Measurements from ENCODE around the gene SPG11. TPM values are rescaled to one million over a fixed set of nuclear protein-coding genes. Genes with fewer than 3 reads are reported as not detected.

The SPG11 gene
- polyA plus RNA-seq, 4 donors, result 33.5 to 63.8 (median 34.7) TPM

- 58 to 84% (median 82%) methylated on average over 2 of the region's 2 CpGs for WGBS, 3 donors
- Histone ChIP-seq H3K27me3 (ENCODE audit: control insufficient read depth in 3 of 3, insufficient read depth in 3 of 3, low read length in 3 of 3) (no peaks in the 10 kb centered on the region), H3K36me3 (ENCODE audit: control insufficient read depth in 3 of 3, insufficient read depth in 2 of 3, low read depth in 1 of 3, low read length in 3 of 3) (no peaks in the 10 kb centered on the region), H3K9me3 (ENCODE audit: control insufficient read depth in 2 of 2, insufficient read depth in 1 of 2, low read depth in 1 of 2, low read length in 1 of 2) (no peaks in the 10 kb centered on the region), H3K4me3 (ENCODE audit: low read depth in 1 of 3, low read length in 3 of 3) (no peak overlapping the region), H3K27ac (ENCODE audit: low read depth in 1 of 3, low read length in 2 of 3) (no peak overlapping the region), H3K4me1 (ENCODE audit: control insufficient read depth in 3 of 3, insufficient read depth in 2 of 3, low read depth in 1 of 3, low read length in 2 of 3) (peaks cover 0 to under 1% (median 0%) of the 10 kb centered on the region in 3 donors)
- DNase-seq, result no peak
- FAIRE-seq, result no peak
Measured at GRCh38 chr15:44668921-44669320, 5.5 kb upstream of the SPG11 start.

DNA sequence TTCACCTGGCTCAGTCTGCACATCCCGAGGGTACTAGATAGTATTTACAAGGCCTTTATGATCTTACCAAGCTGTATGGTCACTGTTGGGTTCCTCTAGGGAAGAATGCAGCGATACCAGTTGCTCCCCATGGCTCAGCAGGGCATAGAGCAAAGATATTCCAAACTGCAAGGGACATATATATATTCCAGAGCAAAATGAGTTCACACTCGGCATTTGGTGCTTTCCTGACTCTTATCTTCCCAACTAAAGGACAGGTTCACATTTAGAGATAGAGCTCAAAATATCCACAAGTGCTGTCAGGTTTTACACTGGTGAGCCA lies 3.5 kb upstream of the SPG11 start:
- FAIRE-seq, result no peak
- no peaks in the 10 kb centered on the region for H3K9me3 ChIP-seq (ENCODE audit: control insufficient read depth in 2 of 2, insufficient read depth in 1 of 2, low read depth in 1 of 2, low read length in 1 of 2)
- no peaks in the 10 kb centered on the region for H3K36me3 ChIP-seq (ENCODE audit: control insufficient read depth in 3 of 3, insufficient read depth in 2 of 3, low read depth in 1 of 3, low read length in 3 of 3)
- peaks cover 0 to 3% (median 2%) of the 10 kb centered on the region in 3 donors for H3K4me1 ChIP-seq (ENCODE audit: control insufficient read depth in 3 of 3, insufficient read depth in 2 of 3, low read depth in 1 of 3, low read length in 2 of 3)
- H3K27ac ChIP-seq (ENCODE audit: low read depth in 1 of 3, low read length in 2 of 3), result peak overlapping the region in 2 of 3 donors; percentile 24 to 74
- DNase-seq, result no peak
- H3K27me3 ChIP-seq (ENCODE audit: control insufficient read depth in 3 of 3, insufficient read depth in 3 of 3, low read length in 3 of 3), result no peaks in the 10 kb centered on the region
- WGBS, 3 donors, result 44 to 53% (median 47%) methylated on average over 3 of the region's 3 CpGs
- H3K4me3 ChIP-seq (ENCODE audit: low read depth in 1 of 3, low read length in 3 of 3), result no peak overlapping the region

DNA sequence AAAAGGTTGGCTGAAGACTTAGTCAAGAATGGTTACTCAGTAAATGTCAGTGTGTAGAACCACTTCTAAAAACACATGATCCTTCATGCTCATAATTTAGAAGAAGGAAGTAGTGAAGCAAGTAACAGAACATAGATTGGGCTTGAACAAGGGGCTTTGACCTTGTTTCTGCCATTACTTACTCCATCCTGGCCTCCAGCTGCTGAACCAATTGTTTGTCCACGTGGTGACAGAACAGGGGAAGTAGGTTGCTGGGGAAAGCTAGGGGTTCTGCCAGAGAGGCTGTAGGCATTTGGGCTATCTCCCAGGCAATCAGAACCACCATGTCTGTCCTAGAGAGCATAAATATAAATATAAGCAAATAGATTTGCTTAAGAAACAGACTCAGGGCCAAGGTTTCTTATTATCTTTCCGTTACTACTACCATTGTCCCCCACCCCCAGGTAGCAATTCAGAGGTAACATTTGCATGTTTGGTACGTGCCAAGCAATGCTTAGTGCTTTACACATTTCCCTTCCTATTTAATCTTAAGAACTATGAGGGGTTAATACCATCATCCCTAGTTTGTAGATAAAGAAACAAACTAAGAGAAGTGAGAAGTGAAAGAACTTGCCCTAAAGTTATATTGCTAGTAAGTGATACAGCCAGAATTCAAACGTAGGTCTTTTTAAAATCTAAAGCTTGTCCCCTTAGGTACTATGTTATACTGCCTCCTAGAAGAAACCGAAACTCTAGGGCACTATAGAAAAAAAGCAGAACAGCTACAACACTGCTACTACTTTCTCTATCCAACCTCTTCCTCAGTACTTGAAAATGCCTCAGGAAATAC lies 3.0 kb upstream of the SPG11 start:
- H3K27ac ChIP-seq (ENCODE audit: low read depth in 1 of 3, low read length in 2 of 3), result peak overlapping the region in 2 of 3 donors; percentile 42 to 80
- H3K27me3 ChIP-seq (ENCODE audit: control insufficient read depth in 3 of 3, insufficient read depth in 3 of 3, low read length in 3 of 3), result no peaks in the 10 kb centered on the region
- peaks cover 0 to 3% (median 2%) of the 10 kb centered on the region in 3 donors for H3K4me1 ChIP-seq (ENCODE audit: control insufficient read depth in 3 of 3, insufficient read depth in 2 of 3, low read depth in 1 of 3, low read length in 2 of 3)
- DNase-seq, result no peak
- no peak overlapping the region for H3K4me3 ChIP-seq (ENCODE audit: low read depth in 1 of 3, low read length in 3 of 3)
- no peaks in the 10 kb centered on the region for H3K9me3 ChIP-seq (ENCODE audit: control insufficient read depth in 2 of 2, insufficient read depth in 1 of 2, low read depth in 1 of 2, low read length in 1 of 2)
- no peaks in the 10 kb centered on the region for H3K36me3 ChIP-seq (ENCODE audit: control insufficient read depth in 3 of 3, insufficient read depth in 2 of 3, low read depth in 1 of 3, low read length in 3 of 3)
- FAIRE-seq, result no peak
- WGBS, 3 donors, result 46 to 56% (median 50%) methylated on average over 5 of the region's 5 CpGs

DNA sequence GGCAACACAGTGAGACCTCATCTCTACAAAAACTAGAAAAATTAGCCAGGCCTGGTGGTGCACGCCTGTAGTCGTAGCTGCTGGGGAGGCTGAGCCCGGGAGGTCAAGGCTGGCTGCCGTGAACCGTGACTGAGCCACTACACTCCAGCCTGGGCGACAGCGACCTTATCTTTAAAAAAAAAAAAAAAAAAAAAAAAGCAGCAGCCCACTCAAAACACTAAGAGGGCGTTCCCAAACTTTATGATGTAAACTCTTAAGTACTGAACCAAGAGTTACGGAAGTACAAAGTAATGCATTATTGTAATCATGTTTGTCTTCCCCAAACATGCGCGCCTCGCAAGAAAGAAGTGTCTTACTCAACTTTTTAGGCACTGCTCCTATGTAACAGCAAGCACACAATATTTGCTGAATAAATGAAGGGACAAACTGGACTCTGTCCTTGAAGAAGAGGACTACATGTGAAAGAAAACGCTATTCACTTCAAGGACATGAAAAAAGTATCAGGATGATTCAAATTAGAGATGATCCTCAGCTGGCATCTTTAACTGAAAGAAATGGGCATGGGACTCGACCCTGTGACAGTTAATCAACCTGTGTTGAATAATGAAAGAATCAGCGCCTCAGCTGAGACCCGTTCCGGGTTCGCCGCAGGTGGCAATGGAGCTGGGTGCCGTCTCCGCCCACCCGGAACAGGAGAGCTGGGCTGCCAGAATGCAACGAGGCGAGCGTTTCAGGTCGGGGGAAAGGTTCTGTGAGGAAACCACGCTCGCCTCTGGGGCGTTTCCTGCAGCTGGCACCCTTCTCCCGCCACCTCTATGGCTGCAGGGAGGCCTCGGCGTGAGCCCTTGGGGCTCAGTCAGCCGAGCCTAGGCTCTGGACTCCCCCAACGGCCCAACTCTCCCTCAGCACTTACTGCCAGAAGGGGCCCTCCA lies 718 bp downstream of the SPG11 start:
- H3K4me1 ChIP-seq (ENCODE audit: control insufficient read depth in 3 of 3, insufficient read depth in 2 of 3, low read depth in 1 of 3, low read length in 2 of 3), result peaks cover 0 to 3% (median 2%) of the 10 kb centered on the region in 3 donors
- no peaks in the 10 kb centered on the region for H3K27me3 ChIP-seq (ENCODE audit: control insufficient read depth in 3 of 3, insufficient read depth in 3 of 3, low read length in 3 of 3)
- FAIRE-seq (no peak), DNase-seq (peak; percentile 78 to 85)
- peak overlapping the region; percentile 98 to 99 (median 98) for H3K27ac ChIP-seq (ENCODE audit: low read depth in 1 of 3, low read length in 2 of 3)
- 2 to 7% (median 3%) methylated on average over 34 of the region's 34 CpGs for WGBS, 3 donors
- H3K36me3 ChIP-seq (ENCODE audit: control insufficient read depth in 3 of 3, insufficient read depth in 2 of 3, low read depth in 1 of 3, low read length in 3 of 3), result peaks cover 0 to 7% (median 5%) of the 10 kb centered on the region in 3 donors
- H3K4me3 ChIP-seq (ENCODE audit: low read depth in 1 of 3, low read length in 3 of 3), result peak overlapping the region; percentile 86 to 97 (median 88)
- no peaks in the 10 kb centered on the region for H3K9me3 ChIP-seq (ENCODE audit: control insufficient read depth in 2 of 2, insufficient read depth in 1 of 2, low read depth in 1 of 2, low read length in 1 of 2)

DNA sequence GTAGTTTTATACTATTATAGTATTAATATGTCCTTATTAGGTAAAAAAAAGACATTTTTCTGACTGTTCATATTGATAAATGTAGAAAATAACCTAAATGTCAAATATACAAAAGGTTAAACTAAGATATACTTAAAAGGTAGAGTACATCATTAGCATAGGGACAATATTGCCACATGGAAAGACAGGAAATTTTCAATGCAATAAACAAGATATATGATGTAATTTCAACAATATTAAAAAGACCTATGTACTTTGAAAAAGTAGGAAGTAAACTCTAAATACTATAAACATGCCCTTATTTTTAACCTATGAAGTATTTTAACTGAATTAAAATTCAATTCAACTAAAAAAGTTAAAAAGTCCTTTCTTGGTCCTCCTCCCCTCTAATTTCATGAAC lies 1.9 kb downstream of the SPG11 start:
- peaks cover 0 to 3% (median 2%) of the 10 kb centered on the region in 3 donors for H3K4me1 ChIP-seq (ENCODE audit: control insufficient read depth in 3 of 3, insufficient read depth in 2 of 3, low read depth in 1 of 3, low read length in 2 of 3)
- no peaks in the 10 kb centered on the region for H3K9me3 ChIP-seq (ENCODE audit: control insufficient read depth in 2 of 2, insufficient read depth in 1 of 2, low read depth in 1 of 2, low read length in 1 of 2)
- no peaks in the 10 kb centered on the region for H3K27me3 ChIP-seq (ENCODE audit: control insufficient read depth in 3 of 3, insufficient read depth in 3 of 3, low read length in 3 of 3)
- no peak for DNase-seq
- H3K36me3 ChIP-seq (ENCODE audit: control insufficient read depth in 3 of 3, insufficient read depth in 2 of 3, low read depth in 1 of 3, low read length in 3 of 3), result peaks cover 2 to 9% (median 9%) of the 10 kb centered on the region in 3 donors
- no peak overlapping the region for H3K4me3 ChIP-seq (ENCODE audit: low read depth in 1 of 3, low read length in 3 of 3)
- H3K27ac ChIP-seq (ENCODE audit: low read depth in 1 of 3, low read length in 2 of 3), result no peak overlapping the region
- FAIRE-seq, result no peak

DNA sequence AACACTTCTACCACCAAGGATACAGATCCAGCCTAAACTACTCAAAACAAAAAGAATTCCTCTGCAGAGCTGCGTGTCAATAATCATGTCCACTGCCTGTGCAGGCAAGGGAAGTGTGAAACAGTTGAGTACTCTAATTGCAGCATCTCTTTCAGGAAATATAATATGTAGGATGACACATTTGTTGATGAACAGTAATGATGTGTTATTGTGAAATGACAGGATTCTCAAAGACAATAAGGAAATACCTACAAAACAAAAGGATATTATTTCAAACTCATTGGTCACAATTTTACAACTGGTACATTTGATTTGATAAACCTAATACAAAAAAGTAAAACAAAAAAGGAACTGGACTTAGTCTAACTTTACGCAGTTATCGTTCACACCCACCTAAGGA lies 4.4 kb downstream of the SPG11 start:
- H3K4me3 ChIP-seq (ENCODE audit: low read depth in 1 of 3, low read length in 3 of 3), result no peak overlapping the region
- no peaks in the 10 kb centered on the region for H3K27me3 ChIP-seq (ENCODE audit: control insufficient read depth in 3 of 3, insufficient read depth in 3 of 3, low read length in 3 of 3)
- DNase-seq, result no peak
- no peak for FAIRE-seq
- H3K4me1 ChIP-seq (ENCODE audit: control insufficient read depth in 3 of 3, insufficient read depth in 2 of 3, low read depth in 1 of 3, low read length in 2 of 3), result peaks cover 0 to 3% (median 2%) of the 10 kb centered on the region in 3 donors
- H3K36me3 ChIP-seq (ENCODE audit: control insufficient read depth in 3 of 3, insufficient read depth in 2 of 3, low read depth in 1 of 3, low read length in 3 of 3), result peaks cover 2 to 18% (median 16%) of the 10 kb centered on the region in 3 donors
- no peaks in the 10 kb centered on the region for H3K9me3 ChIP-seq (ENCODE audit: control insufficient read depth in 2 of 2, insufficient read depth in 1 of 2, low read depth in 1 of 2, low read length in 1 of 2)
- 96 to 99% (median 96%) methylated on average over 3 of the region's 3 CpGs for WGBS, 3 donors
- H3K27ac ChIP-seq (ENCODE audit: low read depth in 1 of 3, low read length in 2 of 3), result no peak overlapping the region

DNA sequence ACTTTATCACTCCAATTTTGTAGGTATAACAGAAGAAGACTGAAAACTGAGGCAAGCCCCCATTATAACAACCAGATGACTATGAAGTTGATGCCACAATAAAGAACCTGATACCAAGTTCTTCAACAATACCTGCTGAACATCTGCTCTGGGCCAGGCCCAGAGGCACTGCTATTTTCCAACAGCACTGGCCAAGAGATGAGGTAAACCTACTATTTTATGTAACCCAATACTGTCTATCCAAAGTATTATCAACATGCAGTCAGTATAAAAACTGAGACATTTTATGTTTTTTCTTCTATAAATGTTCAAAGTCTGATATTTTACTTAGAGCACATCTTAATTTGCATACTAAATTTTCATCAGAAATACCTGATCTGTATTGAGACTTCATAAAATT lies 6.1 kb downstream of the SPG11 start:
- Histone ChIP-seq H3K4me1 (ENCODE audit: control insufficient read depth in 3 of 3, insufficient read depth in 2 of 3, low read depth in 1 of 3, low read length in 2 of 3) (peaks cover 0 to 2% (median 0%) of the 10 kb centered on the region in 3 donors), H3K36me3 (ENCODE audit: control insufficient read depth in 3 of 3, insufficient read depth in 2 of 3, low read depth in 1 of 3, low read length in 3 of 3) (peaks cover 2 to 24% (median 23%) of the 10 kb centered on the region in 3 donors), H3K27ac (ENCODE audit: low read depth in 1 of 3, low read length in 2 of 3) (no peak overlapping the region), H3K27me3 (ENCODE audit: control insufficient read depth in 3 of 3, insufficient read depth in 3 of 3, low read length in 3 of 3) (no peaks in the 10 kb centered on the region), H3K9me3 (ENCODE audit: control insufficient read depth in 2 of 2, insufficient read depth in 1 of 2, low read depth in 1 of 2, low read length in 1 of 2) (no peaks in the 10 kb centered on the region), H3K4me3 (ENCODE audit: low read depth in 1 of 3, low read length in 3 of 3) (no peak overlapping the region)
- FAIRE-seq (no peak), DNase-seq (no peak)

GRCh38 chr15:44656913-44657312 lies 6.5 kb downstream of the SPG11 start:
- no peak for DNase-seq
- H3K36me3 ChIP-seq (ENCODE audit: control insufficient read depth in 3 of 3, insufficient read depth in 2 of 3, low read depth in 1 of 3, low read length in 3 of 3), result peaks cover 4 to 24% (median 23%) of the 10 kb centered on the region in 3 donors
- no peaks in the 10 kb centered on the region for H3K4me1 ChIP-seq (ENCODE audit: control insufficient read depth in 3 of 3, insufficient read depth in 2 of 3, low read depth in 1 of 3, low read length in 2 of 3)
- no peaks in the 10 kb centered on the region for H3K9me3 ChIP-seq (ENCODE audit: control insufficient read depth in 2 of 2, insufficient read depth in 1 of 2, low read depth in 1 of 2, low read length in 1 of 2)
- 82 to 96% (median 91%) methylated on average over 3 of the region's 3 CpGs for WGBS, 3 donors
- no peak for FAIRE-seq
- H3K27ac ChIP-seq (ENCODE audit: low read depth in 1 of 3, low read length in 2 of 3), result no peak overlapping the region
- no peak overlapping the region for H3K4me3 ChIP-seq (ENCODE audit: low read depth in 1 of 3, low read length in 3 of 3)
- H3K27me3 ChIP-seq (ENCODE audit: control insufficient read depth in 3 of 3, insufficient read depth in 3 of 3, low read length in 3 of 3), result no peaks in the 10 kb centered on the region

Measured in small intestine (tissue), 7 donors.